22Rv1 (cell line): Measurements from ENCODE around the gene NOL4L.

ENCODE experiments used
- ZFX ChIP-seq: fragments of 450-650 bp; IDR thresholded peaks from 2 replicates; pipeline ENCODE4 v1.6.1; 2017; ENCODE audit warnings: antibody characterized with exemption, borderline replicate concordance
- TF ChIP-seq, protein P1 (sequence below): fragments of 450-650 bp; IDR thresholded peaks from 2 replicates; pipeline ENCODE4 v1.5.1; 2017; ENCODE audit warnings: mild to moderate bottlenecking

DNA sequence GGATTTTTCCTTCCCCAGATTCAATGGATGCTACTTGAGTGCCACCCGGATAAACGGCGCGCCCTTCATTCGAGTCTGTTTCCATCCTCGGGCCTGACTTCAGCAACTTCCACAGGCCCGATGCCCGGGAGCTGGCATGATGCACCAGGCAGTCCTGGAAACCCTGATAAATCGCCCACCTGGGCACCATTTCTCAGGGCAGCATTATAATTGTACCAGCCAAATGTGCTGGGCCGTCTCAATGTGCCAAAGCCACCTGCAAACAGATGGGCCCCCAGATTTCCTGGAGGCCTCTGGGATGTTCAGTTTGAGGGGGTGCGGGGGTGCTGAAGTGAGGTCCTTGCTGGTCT lies 65.8 kb downstream of the NOL4L start:
- TF ChIP-seq, protein P1, sequence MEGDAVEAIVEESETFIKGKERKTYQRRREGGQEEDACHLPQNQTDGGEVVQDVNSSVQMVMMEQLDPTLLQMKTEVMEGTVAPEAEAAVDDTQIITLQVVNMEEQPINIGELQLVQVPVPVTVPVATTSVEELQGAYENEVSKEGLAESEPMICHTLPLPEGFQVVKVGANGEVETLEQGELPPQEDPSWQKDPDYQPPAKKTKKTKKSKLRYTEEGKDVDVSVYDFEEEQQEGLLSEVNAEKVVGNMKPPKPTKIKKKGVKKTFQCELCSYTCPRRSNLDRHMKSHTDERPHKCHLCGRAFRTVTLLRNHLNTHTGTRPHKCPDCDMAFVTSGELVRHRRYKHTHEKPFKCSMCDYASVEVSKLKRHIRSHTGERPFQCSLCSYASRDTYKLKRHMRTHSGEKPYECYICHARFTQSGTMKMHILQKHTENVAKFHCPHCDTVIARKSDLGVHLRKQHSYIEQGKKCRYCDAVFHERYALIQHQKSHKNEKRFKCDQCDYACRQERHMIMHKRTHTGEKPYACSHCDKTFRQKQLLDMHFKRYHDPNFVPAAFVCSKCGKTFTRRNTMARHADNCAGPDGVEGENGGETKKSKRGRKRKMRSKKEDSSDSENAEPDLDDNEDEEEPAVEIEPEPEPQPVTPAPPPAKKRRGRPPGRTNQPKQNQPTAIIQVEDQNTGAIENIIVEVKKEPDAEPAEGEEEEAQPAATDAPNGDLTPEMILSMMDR, result no peak
- no peak for TF ChIP-seq ZFX
